SK-N-SH (cell line): ENCODE results near the gene EFNB1. TPM values are rescaled to one million over a fixed set of nuclear protein-coding genes. Genes with fewer than 3 reads are reported as not detected.

Experiments
- CTCF ChIA-PET: fragments of 300-600, 350-600 bp; formaldehyde crosslinking; extraction: SDS; loops from one replicate; lab custom pipeline; 2021; lab: Yijun Ruan, JAX
- POLR2A ChIA-PET: fragments of 350-600 bp; sonication (Branson Sonifier 250); formaldehyde crosslinking; extraction: SDS; loops from one replicate; lab custom pipeline; 2020; ENCODE audit warnings: antibody characterized with exemption, inconsistent platforms; lab: Yijun Ruan, JAX
- DNase-seq: peaks from one replicate; pipeline ENCODE4 v3.0.0; 2012
- H2AFZ ChIP-seq: fragments of 200-600 bp; sonication (generic); 2 replicates; pipeline ENCODE4 v1.8.1; 2016; ENCODE audit warnings: antibody characterized with exemption, mild to moderate bottlenecking, low read depth
- H3F3A ChIP-seq: fragments of 200-600 bp; sonication (generic); replicated peaks from 2 replicates; pipeline ENCODE3; 2016; ENCODE audit warnings: antibody characterized with exemption, mild to moderate bottlenecking; ENCODE audit not compliant: insufficient read depth
- H3K27ac ChIP-seq, 2 experiments: fragments of 200-500 bp in 1 of 2; fragments of 200-600 bp in 1 of 2; sonication (Bioruptor generic) in 1 of 2; sonication (generic), shearing (Covaris generic) in 1 of 2; 2 replicates each; pipeline versions ENCODE4 v1.5.1 to v1.6.1; 2014 to 2016; ENCODE audit warnings: low read depth in 2 of 2, inconsistent platforms in 1 of 2, low read length in 1 of 2, mild to moderate bottlenecking in 1 of 2, mixed read lengths in 1 of 2
- H3K27me3 ChIP-seq: fragments of 200-600 bp; sonication (generic), shearing (Covaris generic); 2 replicates; pipeline ENCODE4 v1.6.1; 2016; ENCODE audit warnings: mixed run types; ENCODE audit not compliant: insufficient read depth
- H3K36me3 ChIP-seq, 2 experiments: fragments of 200-500 bp in 1 of 2; fragments of 200-600 bp in 1 of 2; sonication (Bioruptor generic) in 1 of 2; sonication (generic) in 1 of 2; replicated peaks in 1 of 2; 2 replicates each; pipeline versions ENCODE3 to v1.5.1; 2014 to 2016; ENCODE audit warnings: low read length in 1 of 2, mild to moderate bottlenecking in 1 of 2; ENCODE audit not compliant: insufficient read depth in 2 of 2, control insufficient read depth in 1 of 2
- H3K4me1 ChIP-seq, 2 experiments: fragments of 200-500 bp in 1 of 2; fragments of 200-600 bp in 1 of 2; sonication (Bioruptor generic) in 1 of 2; sonication (generic), shearing (Covaris generic) in 1 of 2; 2 replicates each; pipeline versions ENCODE4 v1.5.1 to v1.6.1; 2014 to 2016; ENCODE audit warnings: low read depth in 1 of 2, low read length in 1 of 2, mixed run types in 1 of 2; ENCODE audit not compliant: insufficient read depth in 2 of 2, control insufficient read depth in 1 of 2
- H3K4me2 ChIP-seq: fragments of 200-600 bp; sonication (generic), shearing (Covaris generic); 2 replicates; pipeline ENCODE4 v1.6.1; 2017; ENCODE audit warnings: mixed run types
- H3K4me3 ChIP-seq, 2 experiments: fragments of 200-500 bp in 1 of 2; fragments of 200-600 bp in 1 of 2; sonication (Bioruptor generic) in 1 of 2; sonication (generic), shearing (Covaris generic) in 1 of 2; 2 replicates each; pipeline versions ENCODE4 v1.5.1 to v1.8.1; 2014 to 2016; ENCODE audit warnings: low read depth in 2 of 2, inconsistent platforms in 1 of 2, low read length in 1 of 2, mild to moderate bottlenecking in 1 of 2, mixed read lengths in 1 of 2, moderate library complexity in 1 of 2
- H3K79me2 ChIP-seq: fragments of 200-600 bp; sonication (generic); 2 replicates; pipeline ENCODE4 v1.8.1; 2017; ENCODE audit warnings: mild to moderate bottlenecking; ENCODE audit not compliant: insufficient read depth
- H3K9ac ChIP-seq: fragments of 200-600 bp; sonication (generic); 2 replicates; pipeline ENCODE4 v1.6.1; 2017; ENCODE audit warnings: mixed run types
- H3K9me2 ChIP-seq: fragments of 200-600 bp; sonication (generic); 2 replicates; pipeline ENCODE4 v1.6.1; 2017; ENCODE audit warnings: mixed run types
- H3K9me3 ChIP-seq: fragments of 200-600 bp; sonication (generic); 2 replicates; pipeline ENCODE4 v1.6.1; 2017; ENCODE audit warnings: mixed run types, mild to moderate bottlenecking, moderate library complexity
- H4K20me1 ChIP-seq: fragments of 200-600 bp; sonication (generic); 2 replicates; pipeline ENCODE4 v1.6.1; 2017; ENCODE audit warnings: mild to moderate bottlenecking, mixed run types; ENCODE audit not compliant: insufficient read depth
- CHD2 ChIP-seq: fragments of 150-350 bp; IDR thresholded peaks from 2 replicates; pipeline ENCODE4 v1.6.1; 2018; ENCODE audit warnings: low read length; ENCODE audit not compliant: partially characterized antibody
- EP300 ChIP-seq, 2 experiments: IDR thresholded peaks; 2 replicates each; pipeline versions ENCODE4 v1.4.0 to v1.6.1; 2012; ENCODE audit warnings: borderline replicate concordance in 1 of 2, low read depth in 1 of 2, low read length in 1 of 2
- EZH2phosphoT487 ChIP-seq: fragments of 200-600 bp; sonication (generic); IDR thresholded peaks from 2 replicates; pipeline ENCODE4 v1.6.1; 2017; ENCODE audit warnings: low read depth, mixed run types, mild to moderate bottlenecking, antibody characterized with exemption, moderate library complexity, borderline replicate concordance
- FOSL2 ChIP-seq: IDR thresholded peaks from 2 replicates; pipeline ENCODE4 v1.4.0; 2012; ENCODE audit warnings: low read depth, mild to moderate bottlenecking, moderate library complexity, borderline replicate concordance
- FOXJ3 ChIP-seq: sonication (generic); formaldehyde crosslinking; IDR thresholded peaks from 2 replicates; pipeline ENCODE4 v1.5.1; 2020; ENCODE audit warnings: mild to moderate bottlenecking, missing genetic modification reagents
- NRF1 ChIP-seq: IDR thresholded peaks from 2 replicates; pipeline ENCODE4 v1.6.1; 2012; ENCODE audit warnings: low read depth, mild to moderate bottlenecking, low read length
- TCF12 ChIP-seq: IDR thresholded peaks from 2 replicates; pipeline ENCODE4 v1.4.0; 2012
- TEAD4 ChIP-seq: IDR thresholded peaks from 2 replicates; pipeline ENCODE4 v1.4.0; 2012; ENCODE audit warnings: mild to moderate bottlenecking, borderline replicate concordance; ENCODE audit not compliant: insufficient read depth
- WGBS: methylation state at CpG from one replicate; pipeline ENCODE4 v1.1.6; 2017; ENCODE audit warnings: low lambda C conversion rate; 5-methylcytosine and 5-hydroxymethylcytosine counted together
- polyA plus RNA-seq, 3 experiments: library from polyadenylated mRNA; depleted of rRNA; stranded (reverse); fragments of >200 nt; gene quantifications; 2 replicates each; pipeline ENCODE4 v1.2.3, GENCODE V29; 2012
- TF ChIP-seq, protein P1 (sequence below): fragments of 150-350 bp; IDR thresholded peaks from 2 replicates; pipeline ENCODE4 v1.6.1; 2016; ENCODE audit warnings: mild to moderate bottlenecking, low read depth, low read length
- TF ChIP-seq, protein P2 (sequence below): IDR thresholded peaks from 2 replicates; pipeline ENCODE4 v1.6.1; 2012; ENCODE audit warnings: mild to moderate bottlenecking, low read depth, low read length, moderate library complexity
- TF ChIP-seq, protein P3 (sequence below): IDR thresholded peaks from 2 replicates; pipeline ENCODE4 v1.4.0; 2012; ENCODE audit warnings: low read depth

Gene EFNB1
- polyA plus RNA-seq, 1 of the 3 experiments (the other 2 are of a cell fraction) = 8.4 TPM

DNA sequence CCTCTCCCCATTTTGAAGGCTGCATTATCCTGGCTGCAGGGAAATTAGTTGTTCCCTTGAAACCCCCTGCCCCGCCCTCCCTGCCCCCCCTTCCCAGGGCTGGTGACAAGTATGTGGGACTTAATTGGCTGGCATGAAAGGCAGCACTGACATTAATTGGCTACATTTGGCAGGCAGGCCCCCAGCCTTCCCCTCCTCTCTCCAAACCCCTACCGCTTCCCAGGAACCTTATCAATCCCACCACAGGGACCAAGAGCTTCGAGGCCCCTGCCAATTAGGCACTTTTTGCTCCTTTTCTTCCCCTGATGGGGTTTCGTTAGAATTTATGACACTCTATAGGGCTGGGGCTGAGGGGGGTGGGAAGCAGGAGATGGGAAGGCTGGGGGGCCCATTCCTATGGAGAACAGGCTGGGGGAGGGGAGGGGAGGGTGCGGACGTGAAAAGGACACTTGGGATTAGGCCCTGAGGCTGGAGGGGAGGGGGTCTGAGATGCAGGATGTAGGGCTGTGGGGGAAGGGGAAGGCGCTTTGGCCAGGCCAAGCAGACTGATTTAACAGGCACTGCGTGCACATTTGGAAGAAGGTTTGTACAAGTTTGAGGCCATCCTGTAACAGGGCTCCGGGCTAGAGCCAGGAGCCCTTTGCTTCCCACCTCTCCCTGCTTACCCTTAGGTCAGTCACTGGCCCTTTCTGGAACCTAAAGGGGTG, 52.2 kb downstream of the EFNB1 start:
- Histone ChIP-seq H3F3A (no peaks in the 10 kb centered on the region), H3K4me1 (peaks cover 0 to 14% of the 10 kb centered on the region in 2 experiments; a peak in 1 of 4 replicates), H3K36me3 (no peaks in the 10 kb centered on the region), H3K9ac (no peak overlapping the region), H4K20me1 (no peaks in the 10 kb centered on the region), H3K4me2 (no peak overlapping the region), H3K9me3 (no peaks in the 10 kb centered on the region), H3K4me3 (no peak overlapping the region), H2AFZ (no peak overlapping the region), H3K27ac (no peak overlapping the region), H3K79me2 (no peaks in the 10 kb centered on the region), H3K27me3 (peaks cover 20% of the 10 kb centered on the region; the same call in 1 of the 2 replicates), H3K9me2 (no peaks in the 10 kb centered on the region)
- DNase-seq = peak; percentile 56
- ChIA-PET CTCF (interaction anchor here (2.4 kb wide), 1 partner anchor 53 kb away, joined by 7 read pairs; no protein-coding TSS in a partner anchor), POLR2A (interaction anchor here (0.7 kb wide), 1 partner anchor 13 kb away, joined by 3 read pairs; no protein-coding TSS in a partner anchor)
- TF ChIP-seq, protein P1, sequence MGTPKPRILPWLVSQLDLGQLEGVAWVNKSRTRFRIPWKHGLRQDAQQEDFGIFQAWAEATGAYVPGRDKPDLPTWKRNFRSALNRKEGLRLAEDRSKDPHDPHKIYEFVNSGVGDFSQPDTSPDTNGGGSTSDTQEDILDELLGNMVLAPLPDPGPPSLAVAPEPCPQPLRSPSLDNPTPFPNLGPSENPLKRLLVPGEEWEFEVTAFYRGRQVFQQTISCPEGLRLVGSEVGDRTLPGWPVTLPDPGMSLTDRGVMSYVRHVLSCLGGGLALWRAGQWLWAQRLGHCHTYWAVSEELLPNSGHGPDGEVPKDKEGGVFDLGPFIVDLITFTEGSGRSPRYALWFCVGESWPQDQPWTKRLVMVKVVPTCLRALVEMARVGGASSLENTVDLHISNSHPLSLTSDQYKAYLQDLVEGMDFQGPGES = no peak
- TF ChIP-seq EP300 (IDR thresholded peaks at IDR 0.05; ENCODE audit: borderline replicate concordance in 1 of 2, low read depth in 1 of 2, low read length in 1 of 2) = no peak
- TF ChIP-seq NRF1 = no peak
- TF ChIP-seq TCF12 = no peak
- TF ChIP-seq FOSL2 = no peak
- TF ChIP-seq TEAD4 = no peak
- TF ChIP-seq, protein P2, sequence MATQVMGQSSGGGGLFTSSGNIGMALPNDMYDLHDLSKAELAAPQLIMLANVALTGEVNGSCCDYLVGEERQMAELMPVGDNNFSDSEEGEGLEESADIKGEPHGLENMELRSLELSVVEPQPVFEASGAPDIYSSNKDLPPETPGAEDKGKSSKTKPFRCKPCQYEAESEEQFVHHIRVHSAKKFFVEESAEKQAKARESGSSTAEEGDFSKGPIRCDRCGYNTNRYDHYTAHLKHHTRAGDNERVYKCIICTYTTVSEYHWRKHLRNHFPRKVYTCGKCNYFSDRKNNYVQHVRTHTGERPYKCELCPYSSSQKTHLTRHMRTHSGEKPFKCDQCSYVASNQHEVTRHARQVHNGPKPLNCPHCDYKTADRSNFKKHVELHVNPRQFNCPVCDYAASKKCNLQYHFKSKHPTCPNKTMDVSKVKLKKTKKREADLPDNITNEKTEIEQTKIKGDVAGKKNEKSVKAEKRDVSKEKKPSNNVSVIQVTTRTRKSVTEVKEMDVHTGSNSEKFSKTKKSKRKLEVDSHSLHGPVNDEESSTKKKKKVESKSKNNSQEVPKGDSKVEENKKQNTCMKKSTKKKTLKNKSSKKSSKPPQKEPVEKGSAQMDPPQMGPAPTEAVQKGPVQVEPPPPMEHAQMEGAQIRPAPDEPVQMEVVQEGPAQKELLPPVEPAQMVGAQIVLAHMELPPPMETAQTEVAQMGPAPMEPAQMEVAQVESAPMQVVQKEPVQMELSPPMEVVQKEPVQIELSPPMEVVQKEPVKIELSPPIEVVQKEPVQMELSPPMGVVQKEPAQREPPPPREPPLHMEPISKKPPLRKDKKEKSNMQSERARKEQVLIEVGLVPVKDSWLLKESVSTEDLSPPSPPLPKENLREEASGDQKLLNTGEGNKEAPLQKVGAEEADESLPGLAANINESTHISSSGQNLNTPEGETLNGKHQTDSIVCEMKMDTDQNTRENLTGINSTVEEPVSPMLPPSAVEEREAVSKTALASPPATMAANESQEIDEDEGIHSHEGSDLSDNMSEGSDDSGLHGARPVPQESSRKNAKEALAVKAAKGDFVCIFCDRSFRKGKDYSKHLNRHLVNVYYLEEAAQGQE = no peak
- no peak for TF ChIP-seq CHD2
- no peak for TF ChIP-seq EZH2phosphoT487
- no peak for TF ChIP-seq FOXJ3 (CRISPR knock-in tag)
- TF ChIP-seq, protein P3, sequence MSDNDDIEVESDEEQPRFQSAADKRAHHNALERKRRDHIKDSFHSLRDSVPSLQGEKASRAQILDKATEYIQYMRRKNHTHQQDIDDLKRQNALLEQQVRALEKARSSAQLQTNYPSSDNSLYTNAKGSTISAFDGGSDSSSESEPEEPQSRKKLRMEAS = no peak
- 39% methylated on average over 9 of the region's 9 CpGs for WGBS
